ENCODE measurements around the gene EIF5A.

DNA sequence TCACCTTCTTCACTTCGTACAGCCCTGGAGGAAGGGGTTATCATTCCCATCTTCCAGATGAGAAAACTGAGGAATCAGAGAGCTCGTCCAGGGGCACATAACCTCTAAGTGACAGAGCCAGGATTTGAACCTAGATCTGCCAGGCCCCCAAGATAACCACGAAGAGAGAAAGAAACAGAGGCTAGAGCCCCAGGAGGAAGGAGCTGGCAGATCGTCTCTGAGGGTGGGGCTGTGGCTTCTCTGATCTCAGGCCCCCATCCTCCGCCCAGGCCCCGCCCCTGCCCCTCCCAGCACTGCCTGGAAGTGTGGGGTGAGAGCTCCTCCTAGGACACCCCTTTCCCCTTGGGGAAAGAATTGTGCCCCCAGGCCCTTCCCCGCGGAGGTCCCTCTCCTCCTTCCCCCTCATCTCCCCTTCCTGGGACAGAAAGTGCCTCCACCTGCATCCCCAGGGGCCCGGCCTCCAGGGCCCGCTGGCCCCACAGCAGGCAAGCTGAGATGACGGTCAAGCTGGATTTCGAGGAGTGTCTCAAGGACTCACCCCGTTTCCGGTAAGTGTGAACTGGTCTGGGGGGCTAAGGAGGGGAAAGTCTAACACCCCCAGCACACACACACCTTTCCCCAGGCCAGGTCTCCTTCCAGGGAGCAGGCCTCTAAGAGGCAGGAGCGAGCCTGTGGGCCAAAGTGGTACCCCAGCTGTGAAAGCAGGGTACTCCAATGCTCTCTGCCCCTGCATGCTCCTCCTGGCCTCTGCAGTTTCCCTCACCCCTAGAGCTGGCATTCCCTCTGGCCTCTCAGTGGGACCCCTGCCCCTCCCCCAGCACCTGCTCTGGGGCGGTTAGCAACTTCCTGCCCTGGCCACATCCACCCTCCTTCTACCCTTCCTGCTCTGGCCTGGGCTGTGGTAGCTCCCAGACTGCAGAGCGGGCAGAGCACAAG lies 29.1 kb downstream of the EIF5A start, which contains the start of gene ACAP1:
- no peak for TF ChIP-seq KLF16 (IDR thresholded peaks at IDR 0.05)
- no peak for TF ChIP-seq ZNF561 (CRISPR knock-in tag; conservative IDR thresholded peaks at IDR 0.05)
- TF ChIP-seq SMC3 (conservative IDR thresholded peaks at IDR 0.05; ENCODE audit: insufficient read depth, low read depth, low read length), result no peak
- TF ChIP-seq, protein P1, sequence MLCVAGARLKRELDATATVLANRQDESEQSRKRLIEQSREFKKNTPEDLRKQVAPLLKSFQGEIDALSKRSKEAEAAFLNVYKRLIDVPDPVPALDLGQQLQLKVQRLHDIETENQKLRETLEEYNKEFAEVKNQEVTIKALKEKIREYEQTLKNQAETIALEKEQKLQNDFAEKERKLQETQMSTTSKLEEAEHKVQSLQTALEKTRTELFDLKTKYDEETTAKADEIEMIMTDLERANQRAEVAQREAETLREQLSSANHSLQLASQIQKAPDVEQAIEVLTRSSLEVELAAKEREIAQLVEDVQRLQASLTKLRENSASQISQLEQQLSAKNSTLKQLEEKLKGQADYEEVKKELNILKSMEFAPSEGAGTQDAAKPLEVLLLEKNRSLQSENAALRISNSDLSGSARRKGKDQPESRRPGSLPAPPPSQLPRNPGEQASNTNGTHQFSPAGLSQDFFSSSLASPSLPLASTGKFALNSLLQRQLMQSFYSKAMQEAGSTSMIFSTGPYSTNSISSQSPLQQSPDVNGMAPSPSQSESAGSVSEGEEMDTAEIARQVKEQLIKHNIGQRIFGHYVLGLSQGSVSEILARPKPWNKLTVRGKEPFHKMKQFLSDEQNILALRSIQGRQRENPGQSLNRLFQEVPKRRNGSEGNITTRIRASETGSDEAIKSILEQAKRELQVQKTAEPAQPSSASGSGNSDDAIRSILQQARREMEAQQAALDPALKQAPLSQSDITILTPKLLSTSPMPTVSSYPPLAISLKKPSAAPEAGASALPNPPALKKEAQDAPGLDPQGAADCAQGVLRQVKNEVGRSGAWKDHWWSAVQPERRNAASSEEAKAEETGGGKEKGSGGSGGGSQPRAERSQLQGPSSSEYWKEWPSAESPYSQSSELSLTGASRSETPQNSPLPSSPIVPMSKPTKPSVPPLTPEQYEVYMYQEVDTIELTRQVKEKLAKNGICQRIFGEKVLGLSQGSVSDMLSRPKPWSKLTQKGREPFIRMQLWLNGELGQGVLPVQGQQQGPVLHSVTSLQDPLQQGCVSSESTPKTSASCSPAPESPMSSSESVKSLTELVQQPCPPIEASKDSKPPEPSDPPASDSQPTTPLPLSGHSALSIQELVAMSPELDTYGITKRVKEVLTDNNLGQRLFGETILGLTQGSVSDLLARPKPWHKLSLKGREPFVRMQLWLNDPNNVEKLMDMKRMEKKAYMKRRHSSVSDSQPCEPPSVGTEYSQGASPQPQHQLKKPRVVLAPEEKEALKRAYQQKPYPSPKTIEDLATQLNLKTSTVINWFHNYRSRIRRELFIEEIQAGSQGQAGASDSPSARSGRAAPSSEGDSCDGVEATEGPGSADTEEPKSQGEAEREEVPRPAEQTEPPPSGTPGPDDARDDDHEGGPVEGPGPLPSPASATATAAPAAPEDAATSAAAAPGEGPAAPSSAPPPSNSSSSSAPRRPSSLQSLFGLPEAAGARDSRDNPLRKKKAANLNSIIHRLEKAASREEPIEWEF (CRISPR knock-in tag; IDR thresholded peaks at IDR 0.05), result no peak
- TF ChIP-seq, protein P2, sequence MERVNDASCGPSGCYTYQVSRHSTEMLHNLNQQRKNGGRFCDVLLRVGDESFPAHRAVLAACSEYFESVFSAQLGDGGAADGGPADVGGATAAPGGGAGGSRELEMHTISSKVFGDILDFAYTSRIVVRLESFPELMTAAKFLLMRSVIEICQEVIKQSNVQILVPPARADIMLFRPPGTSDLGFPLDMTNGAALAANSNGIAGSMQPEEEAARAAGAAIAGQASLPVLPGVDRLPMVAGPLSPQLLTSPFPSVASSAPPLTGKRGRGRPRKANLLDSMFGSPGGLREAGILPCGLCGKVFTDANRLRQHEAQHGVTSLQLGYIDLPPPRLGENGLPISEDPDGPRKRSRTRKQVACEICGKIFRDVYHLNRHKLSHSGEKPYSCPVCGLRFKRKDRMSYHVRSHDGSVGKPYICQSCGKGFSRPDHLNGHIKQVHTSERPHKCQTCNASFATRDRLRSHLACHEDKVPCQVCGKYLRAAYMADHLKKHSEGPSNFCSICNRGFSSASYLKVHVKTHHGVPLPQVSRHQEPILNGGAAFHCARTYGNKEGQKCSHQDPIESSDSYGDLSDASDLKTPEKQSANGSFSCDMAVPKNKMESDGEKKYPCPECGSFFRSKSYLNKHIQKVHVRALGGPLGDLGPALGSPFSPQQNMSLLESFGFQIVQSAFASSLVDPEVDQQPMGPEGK (CRISPR knock-in tag; IDR thresholded peaks at IDR 0.05; ENCODE audit: borderline replicate concordance), result no peak
- no peak for TF ChIP-seq MBD2 (IDR thresholded peaks at IDR 0.05; ENCODE audit: borderline replicate concordance, low read depth)
- no peak for TF ChIP-seq GTF2E2 (tag; IDR thresholded peaks at IDR 0.05)
- TF ChIP-seq HDAC2 (IDR thresholded peaks at IDR 0.05), result no peak
- no peak for TF ChIP-seq MEF2A (IDR thresholded peaks at IDR 0.05; ENCODE audit: control insufficient read depth, low read depth, low read length)
- TF ChIP-seq, protein P3, sequence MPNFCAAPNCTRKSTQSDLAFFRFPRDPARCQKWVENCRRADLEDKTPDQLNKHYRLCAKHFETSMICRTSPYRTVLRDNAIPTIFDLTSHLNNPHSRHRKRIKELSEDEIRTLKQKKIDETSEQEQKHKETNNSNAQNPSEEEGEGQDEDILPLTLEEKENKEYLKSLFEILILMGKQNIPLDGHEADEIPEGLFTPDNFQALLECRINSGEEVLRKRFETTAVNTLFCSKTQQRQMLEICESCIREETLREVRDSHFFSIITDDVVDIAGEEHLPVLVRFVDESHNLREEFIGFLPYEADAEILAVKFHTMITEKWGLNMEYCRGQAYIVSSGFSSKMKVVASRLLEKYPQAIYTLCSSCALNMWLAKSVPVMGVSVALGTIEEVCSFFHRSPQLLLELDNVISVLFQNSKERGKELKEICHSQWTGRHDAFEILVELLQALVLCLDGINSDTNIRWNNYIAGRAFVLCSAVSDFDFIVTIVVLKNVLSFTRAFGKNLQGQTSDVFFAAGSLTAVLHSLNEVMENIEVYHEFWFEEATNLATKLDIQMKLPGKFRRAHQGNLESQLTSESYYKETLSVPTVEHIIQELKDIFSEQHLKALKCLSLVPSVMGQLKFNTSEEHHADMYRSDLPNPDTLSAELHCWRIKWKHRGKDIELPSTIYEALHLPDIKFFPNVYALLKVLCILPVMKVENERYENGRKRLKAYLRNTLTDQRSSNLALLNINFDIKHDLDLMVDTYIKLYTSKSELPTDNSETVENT (CRISPR knock-in tag; IDR thresholded peaks at IDR 0.05), result no peak
